ENCODE data around the gene ZNF71.

DNA sequence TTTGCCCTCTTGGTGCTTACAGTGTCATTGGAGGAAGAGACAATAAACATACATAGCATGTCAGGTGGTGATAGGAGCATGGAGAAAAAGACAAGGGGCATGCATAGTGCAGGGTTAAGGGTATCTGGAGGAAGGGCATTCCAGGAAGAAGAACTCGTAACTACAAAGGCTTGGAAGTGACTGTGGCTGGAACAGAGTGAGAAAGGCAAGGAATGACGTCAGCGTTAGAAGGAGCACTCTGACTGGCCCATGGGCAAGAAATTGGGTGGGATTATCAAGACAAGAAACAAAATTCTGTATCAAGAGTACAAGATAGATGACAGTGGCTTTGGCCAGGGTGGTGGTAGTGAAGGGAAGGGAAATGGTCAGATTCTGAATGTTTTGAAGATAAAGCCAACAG, 59.0 kb downstream of the ZNF71 start:
- TF ChIP-seq, protein P1, sequence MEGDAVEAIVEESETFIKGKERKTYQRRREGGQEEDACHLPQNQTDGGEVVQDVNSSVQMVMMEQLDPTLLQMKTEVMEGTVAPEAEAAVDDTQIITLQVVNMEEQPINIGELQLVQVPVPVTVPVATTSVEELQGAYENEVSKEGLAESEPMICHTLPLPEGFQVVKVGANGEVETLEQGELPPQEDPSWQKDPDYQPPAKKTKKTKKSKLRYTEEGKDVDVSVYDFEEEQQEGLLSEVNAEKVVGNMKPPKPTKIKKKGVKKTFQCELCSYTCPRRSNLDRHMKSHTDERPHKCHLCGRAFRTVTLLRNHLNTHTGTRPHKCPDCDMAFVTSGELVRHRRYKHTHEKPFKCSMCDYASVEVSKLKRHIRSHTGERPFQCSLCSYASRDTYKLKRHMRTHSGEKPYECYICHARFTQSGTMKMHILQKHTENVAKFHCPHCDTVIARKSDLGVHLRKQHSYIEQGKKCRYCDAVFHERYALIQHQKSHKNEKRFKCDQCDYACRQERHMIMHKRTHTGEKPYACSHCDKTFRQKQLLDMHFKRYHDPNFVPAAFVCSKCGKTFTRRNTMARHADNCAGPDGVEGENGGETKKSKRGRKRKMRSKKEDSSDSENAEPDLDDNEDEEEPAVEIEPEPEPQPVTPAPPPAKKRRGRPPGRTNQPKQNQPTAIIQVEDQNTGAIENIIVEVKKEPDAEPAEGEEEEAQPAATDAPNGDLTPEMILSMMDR (conservative IDR thresholded peaks at IDR 0.05; ENCODE audit: low read length): no peak
- TF ChIP-seq EZH2phosphoT487 (IDR thresholded peaks at IDR 0.05; ENCODE audit: borderline replicate concordance, low read depth, low read length): no peak
